GM12878 (cell line): ENCODE data around the gene TIMM50. TPM values are rescaled to one million over a fixed set of nuclear protein-coding genes. Genes with fewer than 3 reads are reported as not detected.

Experiments
- BACH1 ChIP-seq: fragments of 450-650 bp; IDR thresholded peaks from 2 replicates; pipeline ENCODE4 v1.6.1; 2017; ENCODE audit warnings: mild to moderate bottlenecking, borderline replicate concordance
- CBFB ChIP-seq: IDR thresholded peaks from 2 replicates; pipeline ENCODE4 v1.6.1; 2016; ENCODE audit warnings: antibody characterized with exemption, low read depth
- CHD4 ChIP-seq: fragments of 200-600 bp; sonication (generic); IDR thresholded peaks from 2 replicates; pipeline ENCODE4 v1.6.1; 2016; ENCODE audit warnings: mild to moderate bottlenecking
- E4F1 ChIP-seq: fragments of 450-650 bp; IDR thresholded peaks from 2 replicates; pipeline ENCODE4 v1.6.1; 2018; ENCODE audit warnings: borderline replicate concordance, mild to moderate bottlenecking; ENCODE audit not compliant: partially characterized antibody
- EP300 ChIP-seq, 2 experiments: fragments of 150-350 bp in 1 of 2; IDR thresholded peaks; 2 replicates each; pipeline ENCODE4 v1.6.1; 2011 to 2012; ENCODE audit warnings: low read depth in 2 of 2, low read length in 2 of 2, borderline replicate concordance in 1 of 2, improper control_type of control experiment in 1 of 2, inconsistent platforms in 1 of 2; ENCODE audit not compliant: control insufficient read depth in 1 of 2
- FOXK2 ChIP-seq: fragments of 450-650 bp; IDR thresholded peaks from 2 replicates; pipeline ENCODE4 v1.6.1; 2017; ENCODE audit warnings: mild to moderate bottlenecking, moderate library complexity
- IRF4 ChIP-seq: IDR thresholded peaks from 2 replicates; pipeline ENCODE4 v1.6.1; 2011; ENCODE audit warnings: low read depth, low read length
- MYC ChIP-seq: IDR thresholded peaks from 2 replicates; pipeline ENCODE4 v1.6.1; 2011; ENCODE audit warnings: mild to moderate bottlenecking, low read length, moderate library complexity, inconsistent platforms; ENCODE audit not compliant: insufficient read depth, insufficient replicate concordance, insufficient read length, severe bottlenecking
- NFIC ChIP-seq: IDR thresholded peaks from 2 replicates; pipeline ENCODE4 v1.6.1; 2012; ENCODE audit warnings: low read depth, mild to moderate bottlenecking, inconsistent platforms, low read length, moderate library complexity
- NFYB ChIP-seq: IDR thresholded peaks from 2 replicates; pipeline ENCODE4 v1.6.1; 2011; ENCODE audit warnings: low read depth, mild to moderate bottlenecking, low read length, improper control_type of control experiment, moderate library complexity; ENCODE audit not compliant: insufficient read depth
- PAX8 ChIP-seq: fragments of 450-650 bp; IDR thresholded peaks from 2 replicates; pipeline ENCODE4 v1.6.1; 2017; ENCODE audit warnings: mild to moderate bottlenecking, moderate library complexity
- POLR2A ChIP-seq: IDR thresholded peaks from 2 replicates; pipeline ENCODE4 v1.6.1; 2011; ENCODE audit warnings: low read depth, mild to moderate bottlenecking, low read length
- RELA ChIP-seq: fragments of 450-650 bp; IDR thresholded peaks from 2 replicates; pipeline ENCODE4 v1.8.0; 2014; ENCODE audit warnings: borderline replicate concordance; ENCODE audit not compliant: partially characterized antibody
- RUNX3 ChIP-seq: IDR thresholded peaks from 2 replicates; pipeline ENCODE4 v1.6.1; 2012; ENCODE audit warnings: low read length, inconsistent platforms
- SMARCA5 ChIP-seq: fragments of 450-650 bp; IDR thresholded peaks from 2 replicates; pipeline ENCODE4 v1.6.1; 2017; ENCODE audit warnings: mild to moderate bottlenecking
- SREBF1 ChIP-seq: IDR thresholded peaks from 2 replicates; pipeline ENCODE4 v1.6.1; 2012; ENCODE audit warnings: mild to moderate bottlenecking, low read length
- STAT1 ChIP-seq: fragments of 450-650 bp; conservative IDR thresholded peaks from 2 replicates; pipeline ENCODE4 v1.6.1; 2014; ENCODE audit warnings: antibody characterized with exemption, mild to moderate bottlenecking
- USF2 ChIP-seq: IDR thresholded peaks from 2 replicates; pipeline ENCODE4 v1.6.1; 2011; ENCODE audit warnings: low read depth, low read length, improper control_type of control experiment, borderline replicate concordance
- ZNF24 ChIP-seq: fragments of 450-650 bp; IDR thresholded peaks from 2 replicates; pipeline ENCODE4 v1.6.1; 2017; ENCODE audit warnings: antibody characterized with exemption, mild to moderate bottlenecking
- polyA plus RNA-seq, 11 experiments: library from polyadenylated mRNA; depleted of rRNA in 4 of 11; unstranded in 6 of 11; stranded (reverse) in 5 of 11; fragments of >200 nt; fragmentation: Nextera tagmentation in 4 of 11; fragmentation: Illumina TruSeq in 1 of 11; extraction: Ambion mirVana in 4 of 11; extraction: Trizol in 1 of 11; gene quantifications; 1 replicate in 1 of 11; 2 replicates in 10 of 11; pipeline versions ENCODE4 v1.2.1 to v1.2.3, GENCODE V29; 2011 to 2016; ENCODE audit warnings: inconsistent platforms in 2 of 11, missing spikeins in 2 of 11, low read depth in 1 of 11
- total RNA-seq, 4 experiments: library from RNA; depleted of rRNA in 3 of 4; stranded (reverse); fragments of >200 nt in 3 of 4; fragmentation: Illumina TruSeq in 1 of 4; extraction: Trizol in 1 of 4; gene quantifications; 2 replicates each; pipeline versions ENCODE4 v1.2.1 to v1.2.3, GENCODE V29; 2013 to 2021
- TF ChIP-seq, protein P1 (sequence below): fragments of 450-650 bp; IDR thresholded peaks from 2 replicates; pipeline ENCODE4 v1.6.1; 2017; ENCODE audit warnings: mild to moderate bottlenecking
- TF ChIP-seq, protein P2 (sequence below): fragments of 450-650 bp; formaldehyde crosslinking; IDR thresholded peaks from 2 replicates; pipeline ENCODE4 v1.4.0; 2022; ENCODE audit warnings: mild to moderate bottlenecking, moderate library complexity

The TIMM50 gene
- total and polyA plus RNA-seq, 10 of the 15 experiments (the other 5 are each of a cell fraction or from before 2014, with no cell fraction given) = 15.6 to 146 (median 101) TPM

GRCh38 chr19:39448271-39448670 lies 32.4 kb upstream of the TIMM50 start (continued):
- TF ChIP-seq EP300 (IDR thresholded peaks at IDR 0.05; ENCODE audit: borderline replicate concordance in 1 of 2, control insufficient read depth in 1 of 2, low read depth in 2 of 2, low read length in 2 of 2) (0 out of 4 replicates have a peak, but pooled peaks of 1 of the 2 experiments have one; percentile 53), SMARCA5 (no peak), IRF4 (peak; percentile 75), RELA (no peak), PAX8 (no peak), E4F1 (no peak), NFYB (no peak), POLR2A (0 out of 2 replicates have a peak, but pooled peaks have one; percentile 11), CHD4 (no peak), NFIC (0 out of 2 replicates have a peak, but pooled peaks have one; percentile 43), BACH1 (peak; percentile 25; the same call in 1 of the 2 replicates), STAT1 (no peak), USF2 (no peak), ZNF24 (no peak), FOXK2 (no peak), SREBF1 (no peak), CBFB (no peak), MYC (no peak), RUNX3 (peak; percentile 83)
- TF ChIP-seq, protein P1, sequence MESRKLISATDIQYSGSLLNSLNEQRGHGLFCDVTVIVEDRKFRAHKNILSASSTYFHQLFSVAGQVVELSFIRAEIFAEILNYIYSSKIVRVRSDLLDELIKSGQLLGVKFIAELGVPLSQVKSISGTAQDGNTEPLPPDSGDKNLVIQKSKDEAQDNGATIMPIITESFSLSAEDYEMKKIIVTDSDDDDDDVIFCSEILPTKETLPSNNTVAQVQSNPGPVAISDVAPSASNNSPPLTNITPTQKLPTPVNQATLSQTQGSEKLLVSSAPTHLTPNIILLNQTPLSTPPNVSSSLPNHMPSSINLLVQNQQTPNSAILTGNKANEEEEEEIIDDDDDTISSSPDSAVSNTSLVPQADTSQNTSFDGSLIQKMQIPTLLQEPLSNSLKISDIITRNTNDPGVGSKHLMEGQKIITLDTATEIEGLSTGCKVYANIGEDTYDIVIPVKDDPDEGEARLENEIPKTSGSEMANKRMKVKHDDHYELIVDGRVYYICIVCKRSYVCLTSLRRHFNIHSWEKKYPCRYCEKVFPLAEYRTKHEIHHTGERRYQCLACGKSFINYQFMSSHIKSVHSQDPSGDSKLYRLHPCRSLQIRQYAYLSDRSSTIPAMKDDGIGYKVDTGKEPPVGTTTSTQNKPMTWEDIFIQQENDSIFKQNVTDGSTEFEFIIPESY = no peak
- TF ChIP-seq, protein P2, sequence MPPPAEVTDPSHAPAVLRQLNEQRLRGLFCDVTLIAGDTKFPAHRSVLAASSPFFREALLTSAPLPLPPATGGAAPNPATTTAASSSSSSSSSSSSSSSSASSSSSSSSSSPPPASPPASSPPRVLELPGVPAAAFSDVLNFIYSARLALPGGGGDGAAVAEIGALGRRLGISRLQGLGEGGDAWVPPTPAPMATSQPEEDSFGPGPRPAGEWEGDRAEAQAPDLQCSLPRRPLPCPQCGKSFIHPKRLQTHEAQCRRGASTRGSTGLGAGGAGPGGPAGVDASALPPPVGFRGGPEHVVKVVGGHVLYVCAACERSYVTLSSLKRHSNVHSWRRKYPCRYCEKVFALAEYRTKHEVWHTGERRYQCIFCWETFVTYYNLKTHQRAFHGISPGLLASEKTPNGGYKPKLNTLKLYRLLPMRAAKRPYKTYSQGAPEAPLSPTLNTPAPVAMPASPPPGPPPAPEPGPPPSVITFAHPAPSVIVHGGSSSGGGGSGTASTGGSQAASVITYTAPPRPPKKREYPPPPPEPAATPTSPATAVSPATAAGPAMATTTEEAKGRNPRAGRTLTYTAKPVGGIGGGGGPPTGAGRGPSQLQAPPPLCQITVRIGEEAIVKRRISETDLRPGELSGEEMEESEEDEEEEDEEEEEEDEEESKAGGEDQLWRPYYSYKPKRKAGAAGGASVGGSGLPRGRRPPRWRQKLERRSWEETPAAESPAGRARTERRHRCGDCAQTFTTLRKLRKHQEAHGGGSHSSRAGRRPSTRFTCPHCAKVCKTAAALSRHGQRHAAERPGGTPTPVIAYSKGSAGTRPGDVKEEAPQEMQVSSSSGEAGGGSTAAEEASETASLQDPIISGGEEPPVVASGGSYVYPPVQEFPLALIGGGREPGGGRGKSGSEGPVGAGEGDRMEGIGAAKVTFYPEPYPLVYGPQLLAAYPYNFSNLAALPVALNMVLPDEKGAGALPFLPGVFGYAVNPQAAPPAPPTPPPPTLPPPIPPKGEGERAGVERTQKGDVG (CRISPR knock-in tag) = no peak
